Lower leg skin (tissue), 3 donors: Measurements from ENCODE around the gene TOMM22.

ENCODE experiments used
- POLR2A ChIP-seq, 2 donors: fragments of 450-650 bp; IDR thresholded peaks; one replicate each; pipeline ENCODE4 v1.6.1; 2016 to 2017; ENCODE audit warnings: antibody characterized with exemption in 2 of 2, mild to moderate bottlenecking in 1 of 2, moderate library complexity in 1 of 2
- TF ChIP-seq, protein P1 (sequence below), 3 donors: fragments of 450-650 bp; IDR thresholded peaks; one replicate each; pipeline ENCODE4 v1.5.1; 2016; ENCODE audit warnings: antibody characterized with exemption in 3 of 3, mild to moderate bottlenecking in 3 of 3, moderate library complexity in 2 of 3

GRCh38 chr22:38712486-38713207 lies 30.9 kb downstream of the TOMM22 start:
- TF ChIP-seq, protein P1, sequence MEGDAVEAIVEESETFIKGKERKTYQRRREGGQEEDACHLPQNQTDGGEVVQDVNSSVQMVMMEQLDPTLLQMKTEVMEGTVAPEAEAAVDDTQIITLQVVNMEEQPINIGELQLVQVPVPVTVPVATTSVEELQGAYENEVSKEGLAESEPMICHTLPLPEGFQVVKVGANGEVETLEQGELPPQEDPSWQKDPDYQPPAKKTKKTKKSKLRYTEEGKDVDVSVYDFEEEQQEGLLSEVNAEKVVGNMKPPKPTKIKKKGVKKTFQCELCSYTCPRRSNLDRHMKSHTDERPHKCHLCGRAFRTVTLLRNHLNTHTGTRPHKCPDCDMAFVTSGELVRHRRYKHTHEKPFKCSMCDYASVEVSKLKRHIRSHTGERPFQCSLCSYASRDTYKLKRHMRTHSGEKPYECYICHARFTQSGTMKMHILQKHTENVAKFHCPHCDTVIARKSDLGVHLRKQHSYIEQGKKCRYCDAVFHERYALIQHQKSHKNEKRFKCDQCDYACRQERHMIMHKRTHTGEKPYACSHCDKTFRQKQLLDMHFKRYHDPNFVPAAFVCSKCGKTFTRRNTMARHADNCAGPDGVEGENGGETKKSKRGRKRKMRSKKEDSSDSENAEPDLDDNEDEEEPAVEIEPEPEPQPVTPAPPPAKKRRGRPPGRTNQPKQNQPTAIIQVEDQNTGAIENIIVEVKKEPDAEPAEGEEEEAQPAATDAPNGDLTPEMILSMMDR (IDR thresholded peaks at IDR 0.05): no peak
- TF ChIP-seq POLR2A (IDR thresholded peaks at IDR 0.05): no peak
